Endothelial cell of umbilical vein (primary cell): ENCODE measurements around the gene WDR82. TPM values are rescaled to one million over a fixed set of nuclear protein-coding genes. Genes with fewer than 3 reads are reported as not detected.

Experiments used
- BruUV-seq: library from RNA; stranded (reverse); fragments of 400-500 nt; replicated peaks from 2 replicates; lab custom pipeline; 2021; lab: Mats Ljungman, UMichigan
- CTCF ChIA-PET: fragments of 300-600, 350-600 bp; sonication (Branson Sonifier 250); formaldehyde crosslinking; loops from one replicate; lab custom pipeline; 2021; ENCODE audit warnings: antibody characterized with exemption, inconsistent platforms; lab: Charles Lee
- POLR2A ChIA-PET: fragments of 300-600, 350-600 bp; sonication (Branson Sonifier 250); formaldehyde crosslinking; loops from one replicate; lab custom pipeline; 2021; ENCODE audit warnings: antibody characterized with exemption, inconsistent platforms; lab: Charles Lee
- DNase-seq: peaks from one replicate; pipeline ENCODE4 v3.0.0-alpha.2; 2011; ENCODE audit warnings: low read depth, low spot score
- FAIRE-seq: peaks from 2 replicates; lab custom pipeline; 2011; peaks lifted over from hg19 to GRCh38; lab: Jason Lieb, UNC
- H2AFZ ChIP-seq: 2 replicates; pipeline ENCODE4 v1.6.0; 2012; ENCODE audit warnings: low read depth, low read length, control low read depth, inconsistent platforms
- H3K27ac ChIP-seq: 2 replicates; pipeline ENCODE4 v1.5.1; 2011; ENCODE audit warnings: low read depth, mild to moderate bottlenecking, control low read depth, low read length, moderate library complexity; ENCODE audit not compliant: insufficient read depth
- H3K27me3 ChIP-seq, 2 experiments: 2 replicates each; pipeline versions ENCODE4 v1.6.0 to v1.6.1; 2011; ENCODE audit warnings: low read length in 2 of 2, mixed read lengths in 1 of 2; ENCODE audit not compliant: control insufficient read depth in 2 of 2, insufficient read depth in 2 of 2
- H3K36me3 ChIP-seq, 2 experiments: 2 replicates in 1 of 2; 3 replicates in 1 of 2; pipeline ENCODE4 v1.5.1; 2011; ENCODE audit warnings: low read length in 2 of 2, mild to moderate bottlenecking in 1 of 2, moderate library complexity in 1 of 2; ENCODE audit not compliant: control insufficient read depth in 2 of 2, insufficient read depth in 2 of 2; ENCODE audit errors: extremely low read depth in 1 of 2
- H3K4me1 ChIP-seq: 3 replicates; pipeline ENCODE4 v1.5.1; 2011; ENCODE audit warnings: mild to moderate bottlenecking, low read length; ENCODE audit not compliant: control insufficient read depth, insufficient read depth; ENCODE audit errors: extremely low read depth
- H3K4me2 ChIP-seq: 2 replicates; pipeline ENCODE4 v1.6.1; 2011; ENCODE audit warnings: low read length, control low read depth, mixed read lengths; ENCODE audit not compliant: insufficient read depth
- H3K4me3 ChIP-seq, 3 experiments: fragments of 200-600 bp in 1 of 3; sonication (generic), shearing (Covaris generic) in 1 of 3; replicated peaks in 1 of 3; 2 replicates each; pipeline ENCODE4 v1.5.1; 2011 to 2016; ENCODE audit warnings: control low read depth in 3 of 3, low read length in 3 of 3, mild to moderate bottlenecking in 2 of 3, inconsistent platforms in 1 of 3, low read depth in 1 of 3, moderate library complexity in 1 of 3; ENCODE audit not compliant: insufficient read depth in 1 of 3
- H3K79me2 ChIP-seq: 2 replicates; pipeline ENCODE4 v1.6.0; 2012; ENCODE audit warnings: low read length, inconsistent platforms; ENCODE audit not compliant: control insufficient read depth, insufficient read depth
- H3K9ac ChIP-seq: replicated peaks from 2 replicates; pipeline ENCODE3; 2011; ENCODE audit warnings: low read length, control low read depth; ENCODE audit not compliant: insufficient read depth; ENCODE audit errors: extremely low read depth
- H3K9me1 ChIP-seq: replicated peaks from 3 replicates; pipeline ENCODE4 v1.6.0; 2011; ENCODE audit warnings: mild to moderate bottlenecking, low read length; ENCODE audit not compliant: control insufficient read depth, insufficient read depth; ENCODE audit errors: extremely low read depth
- H3K9me3 ChIP-seq: replicated peaks from 2 replicates; pipeline ENCODE4 v1.5.1; 2012; ENCODE audit warnings: low read length, inconsistent platforms; ENCODE audit not compliant: control insufficient read depth, insufficient read depth
- H4K20me1 ChIP-seq: replicated peaks from 2 replicates; pipeline ENCODE3; 2011; ENCODE audit warnings: mild to moderate bottlenecking, low read length; ENCODE audit not compliant: control insufficient read depth, insufficient read depth; ENCODE audit errors: extremely low read depth
- CTCF ChIP-seq, 2 donors: IDR thresholded peaks; 1 replicate in 1 of 2; 2 replicates in 1 of 2; pipeline ENCODE4 v1.5.1; 2011; ENCODE audit warnings: low read length in 2 of 2, mild to moderate bottlenecking in 2 of 2, moderate library complexity in 2 of 2, control low read depth in 1 of 2, inconsistent platforms in 1 of 2, low read depth in 1 of 2; ENCODE audit not compliant: insufficient read depth in 1 of 2; ENCODE audit errors: extremely low read depth in 1 of 2
- FOS ChIP-seq: IDR thresholded peaks from 2 replicates; pipeline ENCODE4 v1.6.1; 2011; ENCODE audit warnings: mild to moderate bottlenecking, low read length, moderate library complexity, borderline replicate concordance; ENCODE audit not compliant: insufficient read depth
- POLR2A ChIP-seq: IDR thresholded peaks from 2 replicates; pipeline ENCODE4 v1.6.1; 2012; ENCODE audit warnings: low read depth, mild to moderate bottlenecking, control low read depth, low read length
- POLR2AphosphoS5 ChIP-seq: IDR thresholded peaks from 2 replicates; pipeline ENCODE4 v1.6.1; 2012; ENCODE audit warnings: low read depth, mild to moderate bottlenecking, control low read depth, low read length, moderate library complexity; ENCODE audit not compliant: insufficient read depth
- dilution Hi-C: fragments of 300-500 bp; cut with MboI; formaldehyde crosslinking; loops from one replicate; pipeline ENCODE4 v1.15.0; 2019; ENCODE audit warnings: low sequenced_read_pairs; ENCODE audit not compliant: extremely low pct_ligation_motif_present
- intact Hi-C: fragments of 100-400 bp; cut with micrococcal nuclease; formaldehyde crosslinking; loops from one replicate; pipeline ENCODE4 v1.10.0; 2022
- polyA plus RNA-seq, 4 experiments: library from polyadenylated mRNA; depleted of rRNA in 3 of 4; stranded (reverse) in 3 of 4; unstranded in 1 of 4; fragments of >200 nt; gene quantifications; 2 replicates each; pipeline versions ENCODE4 v1.2.1 to v1.2.3, GENCODE V29; 2011 to 2012; ENCODE audit warnings: missing spikeins in 1 of 4
- total RNA-seq: library from RNA; stranded (reverse); gene quantifications from 2 replicates; pipeline ENCODE4 v1.2.3, GENCODE V29; 2021

Gene WDR82
- total and polyA plus RNA-seq, 2 donors (not counting 3 experiments of a cell fraction or from before 2014, with no cell fraction given), result 39.9 to 71.3 TPM

- Histone ChIP-seq H3K36me3 (no peaks in the 10 kb centered on the region), H4K20me1 (no peaks in the 10 kb centered on the region), H3K79me2 (peaks cover 37% of the 10 kb centered on the region), H3K9ac (peak within 1 kb of the TSS; percentile 55), H3K27me3 (no peaks in the 10 kb centered on the region), H3K27ac (peak within 1 kb of the TSS; percentile 80), H2AFZ (peak within 1 kb of the TSS; percentile 76), H3K9me1 (no peaks in the 10 kb centered on the region), H3K4me1 (peaks cover 23% of the 10 kb centered on the region), H3K4me3 (peak within 1 kb of the TSS; percentile 20 to 98 (median 66)), H3K4me2 (peak within 1 kb of the TSS; percentile 49), H3K9me3 (no peaks in the 10 kb centered on the region)
- CTCF ChIA-PET, result interaction anchor here (0.6 to 7.3 kb wide), 13 partner anchors 9 to 189 kb away, joined by 3 to 104 read pairs (median 4); partner anchors contain the start of genes POC1A, TLR9 and WDR82
- BruUV-seq, result TSS peak; percentile 85
- POLR2A ChIA-PET, result interaction anchor here (0.7 to 1.0 kb wide), 3 partner anchors 19 to 66 kb away, joined by 3 to 4 read pairs (median 4); partner anchors contain the start of gene GLYCTK
- no peak for TF ChIP-seq FOS
- peak; percentile 97 for TF ChIP-seq POLR2AphosphoS5
- peak; percentile 87 for TF ChIP-seq POLR2A
- peak; percentile 36 to 62 for TF ChIP-seq CTCF (IDR thresholded peaks at IDR 0.05; ENCODE audit: extremely low read depth in 1 of 2, insufficient read depth in 1 of 2, low read depth in 1 of 2, low read length in 2 of 2)
- peak; percentile 82 for DNase-seq
- intact Hi-C loops (loop anchor here (1.0 to 5.0 kb wide), 4 partner anchors 39 to 208 kb away; partner anchors contain the start of genes SEMA3G and WDR82), dilution Hi-C loops (no loop called here)
- FAIRE-seq, result peak; percentile 82
Observed at GRCh38 chr3:52238761-52239701, 39.4 kb downstream of the WDR82 start, which contains the start of gene TWF2. Gene TWF2, minus strand, starts transcription at chr3:52239158. Its CDS starts 142 bp downstream, at chr3:52239016.
